Neural cell (in vitro differentiated cells): ENCODE data around the gene TRIO. TPM values are rescaled to one million over a fixed set of nuclear protein-coding genes. Genes with fewer than 3 reads are reported as not detected.

ENCODE experiments used
- H2AFZ ChIP-seq: fragments of 200-600, 300-800 bp; sonication (generic), shearing (Covaris generic); 2 replicates; pipeline ENCODE4 v1.6.0; 2014; ENCODE audit warnings: low read depth, mild to moderate bottlenecking, antibody characterized with exemption, low read length, moderate library complexity
- H3F3A ChIP-seq: fragments of 200-600 bp; shearing (Covaris generic); 2 replicates; pipeline ENCODE4 v1.6.1; 2016; ENCODE audit warnings: mild to moderate bottlenecking, moderate library complexity, mixed read lengths, antibody characterized with exemption, low read length; ENCODE audit not compliant: insufficient read depth, poor library complexity, severe bottlenecking
- H3K27ac ChIP-seq: fragments of 200-600, 300-800 bp; sonication (generic), shearing (Covaris generic); 2 replicates; pipeline ENCODE4 v1.5.1; 2014; ENCODE audit warnings: mild to moderate bottlenecking, low read length, moderate library complexity
- H3K27me3 ChIP-seq: fragments of 300-800, 200-600 bp; sonication (generic), shearing (Covaris generic); 2 replicates; pipeline ENCODE4 v1.6.0; 2014; ENCODE audit warnings: mild to moderate bottlenecking, low read depth, low read length, moderate library complexity; ENCODE audit not compliant: insufficient read depth
- H3K36me3 ChIP-seq: fragments of 300-800, 200-600 bp; sonication (generic), shearing (Covaris generic); 2 replicates; pipeline ENCODE4 v1.5.1; 2014; ENCODE audit warnings: mild to moderate bottlenecking, antibody characterized with exemption, low read length, moderate library complexity; ENCODE audit not compliant: insufficient read depth
- H3K4me2 ChIP-seq: fragments of 300-800, 200-600 bp; sonication (generic), shearing (Covaris generic); 2 replicates; pipeline ENCODE4 v1.6.0; 2014; ENCODE audit warnings: mild to moderate bottlenecking, low read length
- H3K4me3 ChIP-seq: fragments of 300-800, 200-600 bp; sonication (generic), shearing (Covaris generic); 2 replicates; pipeline ENCODE4 v1.5.1; 2014; ENCODE audit warnings: mild to moderate bottlenecking, low read length, moderate library complexity
- H3K79me2 ChIP-seq: fragments of 200-600 bp; shearing (Covaris generic); replicated peaks from 2 replicates; pipeline ENCODE4 v1.6.0; 2014; ENCODE audit warnings: mild to moderate bottlenecking, low read length, moderate library complexity; ENCODE audit not compliant: insufficient read depth
- H3K9ac ChIP-seq: fragments of 300-800, 200-600 bp; sonication (generic), shearing (Covaris generic); 2 replicates; pipeline ENCODE4 v1.6.1; 2016; ENCODE audit warnings: mild to moderate bottlenecking, low read length, mixed read lengths
- H3K9me2 ChIP-seq: fragments of 200-600 bp; shearing (Covaris generic); 2 replicates; pipeline ENCODE4 v1.6.1; 2016; ENCODE audit warnings: mild to moderate bottlenecking, low read length, mixed read lengths; ENCODE audit not compliant: insufficient read depth
- H3K9me3 ChIP-seq: fragments of 200-600, 300-800 bp; sonication (generic), shearing (Covaris generic); 2 replicates; pipeline ENCODE4 v1.6.1; 2016; ENCODE audit warnings: mild to moderate bottlenecking, mixed run types, low read length, moderate library complexity, mixed read lengths
- H4K20me1 ChIP-seq: fragments of 200-600 bp; shearing (Covaris generic); 2 replicates; pipeline ENCODE4 v1.6.1; 2016; ENCODE audit warnings: mild to moderate bottlenecking, mixed run types; ENCODE audit not compliant: insufficient read depth
- EP300 ChIP-seq: fragments of 450-650 bp; conservative IDR thresholded peaks from 2 replicates; pipeline ENCODE4 v1.6.1; 2014; ENCODE audit warnings: antibody characterized with exemption, mild to moderate bottlenecking, moderate library complexity; ENCODE audit not compliant: poor library complexity, severe bottlenecking
- EZH2 ChIP-seq: fragments of 200-600, 300-800 bp; shearing (Covaris generic), sonication (generic); IDR thresholded peaks from 2 replicates; pipeline ENCODE4 v1.6.1; 2014; ENCODE audit warnings: antibody characterized with exemption, low read length, borderline replicate concordance, mild to moderate bottlenecking; ENCODE audit not compliant: insufficient read depth, poor library complexity, severe bottlenecking
- MXI1 ChIP-seq: fragments of 450-650 bp; conservative IDR thresholded peaks from 2 replicates; pipeline ENCODE4 v1.6.1; 2014; ENCODE audit warnings: antibody characterized with exemption, mild to moderate bottlenecking; ENCODE audit not compliant: poor library complexity, severe bottlenecking
- POLR2AphosphoS5 ChIP-seq: IDR thresholded peaks from 2 replicates; pipeline ENCODE4 v1.6.1; 2012
- RAD21 ChIP-seq: fragments of 450-650 bp; conservative IDR thresholded peaks from 2 replicates; pipeline ENCODE4 v1.6.1; 2014; ENCODE audit warnings: antibody characterized with exemption, mild to moderate bottlenecking, moderate library complexity
- SMC3 ChIP-seq: fragments of 450-650 bp; conservative IDR thresholded peaks from 2 replicates; pipeline ENCODE4 v1.6.1; 2014; ENCODE audit warnings: antibody characterized with exemption, mild to moderate bottlenecking, moderate library complexity; ENCODE audit not compliant: poor library complexity
- TAF1 ChIP-seq: IDR thresholded peaks from 2 replicates; pipeline ENCODE4 v1.6.1; 2012; ENCODE audit warnings: low read depth
- polyA plus RNA-seq: library from polyadenylated mRNA; depleted of rRNA; stranded (reverse); fragments of >200 nt; gene quantifications from 2 replicates; pipeline ENCODE4 v1.2.3, GENCODE V29; 2014
- TF ChIP-seq, protein P1 (sequence below): fragments of 450-650 bp; IDR thresholded peaks from 2 replicates; pipeline ENCODE4 v1.5.1; 2014; ENCODE audit warnings: antibody characterized with exemption, mild to moderate bottlenecking, moderate library complexity; ENCODE audit not compliant: poor library complexity, severe bottlenecking
- TF ChIP-seq, protein P2 (sequence below): IDR thresholded peaks from 2 replicates; pipeline ENCODE4 v1.6.1; 2012; ENCODE audit warnings: borderline replicate concordance

TRIO gene
- polyA plus RNA-seq, 1 donor from 2014 or later = 168 TPM

DNA sequence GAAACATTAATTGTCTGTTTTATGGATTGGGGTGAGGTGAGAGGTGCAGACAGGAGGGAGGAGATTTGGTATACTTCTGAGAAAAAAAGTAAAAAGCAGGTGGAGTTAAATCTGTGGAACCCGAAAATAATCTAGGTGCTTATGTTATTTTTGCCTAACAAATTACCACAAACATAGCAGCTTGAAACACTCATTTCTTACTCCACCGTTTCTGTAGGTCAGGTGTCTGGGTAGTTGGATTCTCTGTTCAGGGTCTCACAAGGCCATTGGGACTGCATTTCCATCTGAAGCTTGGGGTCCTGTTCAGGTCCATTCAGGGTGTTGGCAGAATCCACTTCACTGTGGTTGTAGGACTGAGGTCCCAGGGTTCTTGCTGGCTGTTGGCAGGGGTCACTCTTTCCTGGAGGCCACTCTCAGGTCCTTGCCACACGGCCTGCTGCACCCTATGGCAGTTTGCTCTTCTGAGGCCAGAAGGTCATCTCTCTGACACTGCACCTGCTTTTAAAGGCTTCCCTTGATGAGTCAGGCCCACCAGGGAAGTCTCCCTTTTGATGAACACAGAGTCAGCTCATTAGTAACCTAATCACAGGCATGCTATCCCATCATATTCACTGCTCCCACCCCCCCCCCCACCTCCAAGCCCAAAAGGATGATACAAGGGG lies 82.2 kb downstream of the TRIO start:
- Histone ChIP-seq H3F3A (no peaks in the 10 kb centered on the region), H4K20me1 (peaks cover 15% of the 10 kb centered on the region), H3K9ac (no peak overlapping the region), H3K27ac (no peak overlapping the region), H3K4me3 (no peak overlapping the region), H3K4me2 (no peak overlapping the region), H3K9me2 (no peaks in the 10 kb centered on the region), H2AFZ (no peak overlapping the region), H3K36me3 (no peaks in the 10 kb centered on the region), H3K27me3 (no peaks in the 10 kb centered on the region), H3K79me2 (peaks cover 72% of the 10 kb centered on the region), H3K9me3 (no peaks in the 10 kb centered on the region)
- TF ChIP-seq, protein P1, sequence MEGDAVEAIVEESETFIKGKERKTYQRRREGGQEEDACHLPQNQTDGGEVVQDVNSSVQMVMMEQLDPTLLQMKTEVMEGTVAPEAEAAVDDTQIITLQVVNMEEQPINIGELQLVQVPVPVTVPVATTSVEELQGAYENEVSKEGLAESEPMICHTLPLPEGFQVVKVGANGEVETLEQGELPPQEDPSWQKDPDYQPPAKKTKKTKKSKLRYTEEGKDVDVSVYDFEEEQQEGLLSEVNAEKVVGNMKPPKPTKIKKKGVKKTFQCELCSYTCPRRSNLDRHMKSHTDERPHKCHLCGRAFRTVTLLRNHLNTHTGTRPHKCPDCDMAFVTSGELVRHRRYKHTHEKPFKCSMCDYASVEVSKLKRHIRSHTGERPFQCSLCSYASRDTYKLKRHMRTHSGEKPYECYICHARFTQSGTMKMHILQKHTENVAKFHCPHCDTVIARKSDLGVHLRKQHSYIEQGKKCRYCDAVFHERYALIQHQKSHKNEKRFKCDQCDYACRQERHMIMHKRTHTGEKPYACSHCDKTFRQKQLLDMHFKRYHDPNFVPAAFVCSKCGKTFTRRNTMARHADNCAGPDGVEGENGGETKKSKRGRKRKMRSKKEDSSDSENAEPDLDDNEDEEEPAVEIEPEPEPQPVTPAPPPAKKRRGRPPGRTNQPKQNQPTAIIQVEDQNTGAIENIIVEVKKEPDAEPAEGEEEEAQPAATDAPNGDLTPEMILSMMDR = no peak
- TF ChIP-seq TAF1 (no peak), MXI1 (no peak), EZH2 (no peak), SMC3 (no peak), EP300 (no peak), RAD21 (no peak), POLR2AphosphoS5 (no peak)
- TF ChIP-seq, protein P2, sequence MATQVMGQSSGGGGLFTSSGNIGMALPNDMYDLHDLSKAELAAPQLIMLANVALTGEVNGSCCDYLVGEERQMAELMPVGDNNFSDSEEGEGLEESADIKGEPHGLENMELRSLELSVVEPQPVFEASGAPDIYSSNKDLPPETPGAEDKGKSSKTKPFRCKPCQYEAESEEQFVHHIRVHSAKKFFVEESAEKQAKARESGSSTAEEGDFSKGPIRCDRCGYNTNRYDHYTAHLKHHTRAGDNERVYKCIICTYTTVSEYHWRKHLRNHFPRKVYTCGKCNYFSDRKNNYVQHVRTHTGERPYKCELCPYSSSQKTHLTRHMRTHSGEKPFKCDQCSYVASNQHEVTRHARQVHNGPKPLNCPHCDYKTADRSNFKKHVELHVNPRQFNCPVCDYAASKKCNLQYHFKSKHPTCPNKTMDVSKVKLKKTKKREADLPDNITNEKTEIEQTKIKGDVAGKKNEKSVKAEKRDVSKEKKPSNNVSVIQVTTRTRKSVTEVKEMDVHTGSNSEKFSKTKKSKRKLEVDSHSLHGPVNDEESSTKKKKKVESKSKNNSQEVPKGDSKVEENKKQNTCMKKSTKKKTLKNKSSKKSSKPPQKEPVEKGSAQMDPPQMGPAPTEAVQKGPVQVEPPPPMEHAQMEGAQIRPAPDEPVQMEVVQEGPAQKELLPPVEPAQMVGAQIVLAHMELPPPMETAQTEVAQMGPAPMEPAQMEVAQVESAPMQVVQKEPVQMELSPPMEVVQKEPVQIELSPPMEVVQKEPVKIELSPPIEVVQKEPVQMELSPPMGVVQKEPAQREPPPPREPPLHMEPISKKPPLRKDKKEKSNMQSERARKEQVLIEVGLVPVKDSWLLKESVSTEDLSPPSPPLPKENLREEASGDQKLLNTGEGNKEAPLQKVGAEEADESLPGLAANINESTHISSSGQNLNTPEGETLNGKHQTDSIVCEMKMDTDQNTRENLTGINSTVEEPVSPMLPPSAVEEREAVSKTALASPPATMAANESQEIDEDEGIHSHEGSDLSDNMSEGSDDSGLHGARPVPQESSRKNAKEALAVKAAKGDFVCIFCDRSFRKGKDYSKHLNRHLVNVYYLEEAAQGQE = no peak

DNA sequence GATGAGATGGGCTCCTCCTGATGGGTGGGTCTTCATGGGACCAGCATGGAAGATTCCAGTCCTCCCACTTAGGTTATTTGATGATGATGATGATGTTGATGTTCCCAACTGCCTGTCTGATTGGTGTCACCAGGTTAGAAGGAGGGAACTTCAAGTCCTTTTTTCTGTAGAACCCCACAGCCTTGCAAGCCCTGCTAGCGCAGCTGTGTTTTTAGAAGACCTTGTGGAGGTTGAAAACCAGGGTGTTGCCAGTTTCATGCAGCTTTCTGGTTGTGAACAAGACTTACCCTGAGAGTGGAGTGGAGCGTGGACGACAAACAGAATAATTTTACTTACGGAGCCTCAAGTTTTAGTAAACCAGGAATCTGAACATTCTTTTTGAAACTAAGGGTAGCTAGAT lies 83.0 kb downstream of the TRIO start:
- H3K9ac ChIP-seq = no peak overlapping the region
- TF ChIP-seq, protein P1 = no peak
- no peak for TF ChIP-seq TAF1
- TF ChIP-seq RAD21 = no peak
- TF ChIP-seq EP300 = no peak
- TF ChIP-seq, protein P2 = no peak
- TF ChIP-seq MXI1 = no peak
- TF ChIP-seq EZH2 = no peak
- TF ChIP-seq SMC3 = no peak
- no peak for TF ChIP-seq POLR2AphosphoS5
- H3K36me3 ChIP-seq = no peaks in the 10 kb centered on the region
- H4K20me1 ChIP-seq = peaks cover 15% of the 10 kb centered on the region
- no peaks in the 10 kb centered on the region for H3K27me3 ChIP-seq
- no peaks in the 10 kb centered on the region for H3K9me3 ChIP-seq
- no peak overlapping the region for H2AFZ ChIP-seq
- H3K4me2 ChIP-seq = no peak overlapping the region
- no peak overlapping the region for H3K4me3 ChIP-seq
- no peaks in the 10 kb centered on the region for H3F3A ChIP-seq
- H3K79me2 ChIP-seq = peaks cover 75% of the 10 kb centered on the region
- no peaks in the 10 kb centered on the region for H3K9me2 ChIP-seq
- H3K27ac ChIP-seq = no peak overlapping the region
